Choroid plexus epithelial cell (primary cell): ENCODE measurements around the gene RASAL1.

Experiments used
- DNase-seq: peaks from one replicate; pipeline ENCODE4 v3.0.0-alpha.2; 2010; ENCODE audit warnings: low read depth
- H3K4me3 ChIP-seq: 2 replicates; pipeline ENCODE4 v1.5.1; 2011; ENCODE audit warnings: low read depth, mild to moderate bottlenecking, control low read depth, low read length, moderate library complexity
- CTCF ChIP-seq: conservative IDR thresholded peaks from 2 replicates; pipeline ENCODE4 v1.5.1; 2011; ENCODE audit warnings: low read depth, mild to moderate bottlenecking, control low read depth, inconsistent platforms, low read length, moderate library complexity

RASAL1 gene

GRCh38 chr12:113154351-113154973 lies 18.9 kb upstream of the RASAL1 start:
- TF ChIP-seq CTCF = no peak
- H3K4me3 ChIP-seq = no peak overlapping the region
- peak; percentile 30 for DNase-seq

GRCh38 chr12:113152835-113153814 lies 17.6 kb upstream of the RASAL1 start:
- H3K4me3 ChIP-seq = peak overlapping the region; percentile 26
- DNase-seq = peak; percentile 73
- TF ChIP-seq CTCF = peak; percentile 50

GRCh38 chr12:113152196-113152834 lies 16.8 kb upstream of the RASAL1 start:
- H3K4me3 ChIP-seq = no peak overlapping the region
- TF ChIP-seq CTCF = no peak

GRCh38 chr12:113151655-113152054 lies 16.1 kb upstream of the RASAL1 start:
- TF ChIP-seq CTCF = no peak
- no peak for DNase-seq
- no peak overlapping the region for H3K4me3 ChIP-seq

More at GRCh38 chr12:113152196-113152834, 16.8 kb upstream of the RASAL1 start:
- no peak for DNase-seq

GRCh38 chr12:113149361-113150150 lies 14.0 kb upstream of the RASAL1 start, which contains the start of gene CFAP73:
CFAP73 (plus strand) TSS chr12:113149724; CDS start chr12:113149858, 134 bp downstream.
- DNase-seq = peak; percentile 94
- no peak within 1 kb of the TSS for H3K4me3 ChIP-seq
- no peak for TF ChIP-seq CTCF

GRCh38 chr12:113146999-113147398 lies 11.4 kb upstream of the RASAL1 start:
- no peak for TF ChIP-seq CTCF
- no peak for DNase-seq

More at GRCh38 chr12:113146999-113147398, 11.4 kb upstream of the RASAL1 start:
- no peak overlapping the region for H3K4me3 ChIP-seq
